Osteocyte (in vitro differentiated cells): ENCODE results near the gene CDK9. TPM values are rescaled to one million over a fixed set of nuclear protein-coding genes. Genes with fewer than 3 reads are reported as not detected.

ENCODE experiments used
- DNase-seq: peaks from one replicate; pipeline ENCODE4 v3.0.0; 2021; ENCODE audit warnings: mixed read lengths; ENCODE audit not compliant: unreplicated experiment; ENCODE audit errors: extremely low spot score
- H3K27ac Mint-ChIP-seq: one replicate; pipeline ENCODE4 v1.8.0; 2021; ENCODE audit warnings: mild to moderate bottlenecking, mixed read lengths; ENCODE audit not compliant: unreplicated experiment
- H3K27me3 Mint-ChIP-seq: one replicate; pipeline ENCODE4 v1.8.0; 2021; ENCODE audit warnings: mixed read lengths; ENCODE audit not compliant: unreplicated experiment
- H3K36me3 Mint-ChIP-seq: one replicate; pipeline ENCODE4 v1.8.0; 2021; ENCODE audit warnings: mixed read lengths; ENCODE audit not compliant: unreplicated experiment
- H3K4me1 Mint-ChIP-seq: one replicate; pipeline ENCODE4 v1.8.0; 2021; ENCODE audit warnings: mixed read lengths; ENCODE audit not compliant: unreplicated experiment
- H3K4me3 Mint-ChIP-seq: one replicate; pipeline ENCODE4 v1.8.0; 2021; ENCODE audit warnings: mild to moderate bottlenecking, moderate library complexity, mixed read lengths; ENCODE audit not compliant: unreplicated experiment
- H3K9me3 Mint-ChIP-seq: one replicate; pipeline ENCODE4 v1.8.0; 2021; ENCODE audit warnings: mixed read lengths; ENCODE audit not compliant: unreplicated experiment
- total RNA-seq: library from RNA; stranded (reverse); gene quantifications from 2 replicates; pipeline ENCODE4 v1.2.1, GENCODE V29; 2021
- TF ChIP-seq, protein P1 (sequence below): fragments of 200-600 bp; sonication (generic); IDR thresholded peaks from 2 replicates; pipeline ENCODE4 v1.5.0; 2021; ENCODE audit warnings: antibody characterized with exemption, mild to moderate bottlenecking, moderate library complexity

The CDK9 gene
- total RNA-seq, 1 donor from 2014 or later: 78.5 TPM

DNA sequence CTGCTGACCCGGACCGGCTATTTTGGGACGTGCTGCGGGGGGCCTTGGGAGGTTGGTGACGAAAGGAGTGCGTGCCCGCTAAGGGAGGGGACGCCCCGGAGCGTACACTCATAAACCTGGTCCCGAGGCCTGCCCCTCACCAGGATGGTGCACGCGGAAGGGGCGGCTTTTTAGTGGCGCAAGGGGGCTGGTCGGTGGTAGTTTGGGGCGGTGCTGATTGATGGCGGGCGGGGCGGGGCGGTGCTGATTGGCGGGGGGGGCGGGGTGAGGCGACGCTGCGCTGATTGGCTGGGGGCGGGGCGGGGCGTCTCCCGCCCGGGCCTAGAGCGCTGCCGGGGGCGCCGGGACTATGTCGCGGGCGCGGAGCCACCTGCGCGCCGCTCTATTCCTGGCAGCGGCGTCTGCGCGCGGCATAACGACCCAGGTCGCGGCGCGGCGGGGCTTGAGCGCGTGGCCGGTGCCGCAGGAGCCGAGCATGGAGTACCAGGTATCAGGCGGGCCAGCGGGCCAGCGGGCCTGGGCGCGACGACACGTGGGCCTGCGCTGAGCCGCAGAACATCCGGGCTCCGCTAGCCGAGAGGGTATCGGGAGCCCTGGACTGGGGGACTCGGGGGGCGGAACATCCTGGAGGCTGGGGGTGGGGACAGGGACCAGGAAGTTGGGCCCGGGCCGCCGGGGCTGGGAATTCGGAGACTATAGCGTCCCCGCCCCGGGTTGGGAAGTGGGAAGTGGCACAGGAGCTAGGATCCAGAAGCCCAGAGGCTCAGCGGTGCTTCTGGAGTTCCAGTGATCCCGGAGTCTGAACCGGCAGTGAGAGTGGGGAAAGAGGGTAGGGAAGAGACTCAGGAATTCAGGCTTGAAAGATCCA lies 17.0 kb downstream of the CDK9 start, which contains the start of gene FPGS:
FPGS (plus strand) TSS at position 307 of the 868 bp plus-strand sequence; CDS start at position 350, 43 bp downstream.
- peak; percentile 93 for DNase-seq
- Mint-ChIP-seq H3K4me3 (peak within 1 kb of the TSS; percentile 93), H3K27ac (peak within 1 kb of the TSS; percentile 96), H3K27me3 (no peaks in the 10 kb centered on the region), H3K4me1 (peaks cover 28% of the 10 kb centered on the region), H3K36me3 (peaks cover 9% of the 10 kb centered on the region), H3K9me3 (no peaks in the 10 kb centered on the region)
- TF ChIP-seq, protein P1, sequence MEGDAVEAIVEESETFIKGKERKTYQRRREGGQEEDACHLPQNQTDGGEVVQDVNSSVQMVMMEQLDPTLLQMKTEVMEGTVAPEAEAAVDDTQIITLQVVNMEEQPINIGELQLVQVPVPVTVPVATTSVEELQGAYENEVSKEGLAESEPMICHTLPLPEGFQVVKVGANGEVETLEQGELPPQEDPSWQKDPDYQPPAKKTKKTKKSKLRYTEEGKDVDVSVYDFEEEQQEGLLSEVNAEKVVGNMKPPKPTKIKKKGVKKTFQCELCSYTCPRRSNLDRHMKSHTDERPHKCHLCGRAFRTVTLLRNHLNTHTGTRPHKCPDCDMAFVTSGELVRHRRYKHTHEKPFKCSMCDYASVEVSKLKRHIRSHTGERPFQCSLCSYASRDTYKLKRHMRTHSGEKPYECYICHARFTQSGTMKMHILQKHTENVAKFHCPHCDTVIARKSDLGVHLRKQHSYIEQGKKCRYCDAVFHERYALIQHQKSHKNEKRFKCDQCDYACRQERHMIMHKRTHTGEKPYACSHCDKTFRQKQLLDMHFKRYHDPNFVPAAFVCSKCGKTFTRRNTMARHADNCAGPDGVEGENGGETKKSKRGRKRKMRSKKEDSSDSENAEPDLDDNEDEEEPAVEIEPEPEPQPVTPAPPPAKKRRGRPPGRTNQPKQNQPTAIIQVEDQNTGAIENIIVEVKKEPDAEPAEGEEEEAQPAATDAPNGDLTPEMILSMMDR: no peak

DNA sequence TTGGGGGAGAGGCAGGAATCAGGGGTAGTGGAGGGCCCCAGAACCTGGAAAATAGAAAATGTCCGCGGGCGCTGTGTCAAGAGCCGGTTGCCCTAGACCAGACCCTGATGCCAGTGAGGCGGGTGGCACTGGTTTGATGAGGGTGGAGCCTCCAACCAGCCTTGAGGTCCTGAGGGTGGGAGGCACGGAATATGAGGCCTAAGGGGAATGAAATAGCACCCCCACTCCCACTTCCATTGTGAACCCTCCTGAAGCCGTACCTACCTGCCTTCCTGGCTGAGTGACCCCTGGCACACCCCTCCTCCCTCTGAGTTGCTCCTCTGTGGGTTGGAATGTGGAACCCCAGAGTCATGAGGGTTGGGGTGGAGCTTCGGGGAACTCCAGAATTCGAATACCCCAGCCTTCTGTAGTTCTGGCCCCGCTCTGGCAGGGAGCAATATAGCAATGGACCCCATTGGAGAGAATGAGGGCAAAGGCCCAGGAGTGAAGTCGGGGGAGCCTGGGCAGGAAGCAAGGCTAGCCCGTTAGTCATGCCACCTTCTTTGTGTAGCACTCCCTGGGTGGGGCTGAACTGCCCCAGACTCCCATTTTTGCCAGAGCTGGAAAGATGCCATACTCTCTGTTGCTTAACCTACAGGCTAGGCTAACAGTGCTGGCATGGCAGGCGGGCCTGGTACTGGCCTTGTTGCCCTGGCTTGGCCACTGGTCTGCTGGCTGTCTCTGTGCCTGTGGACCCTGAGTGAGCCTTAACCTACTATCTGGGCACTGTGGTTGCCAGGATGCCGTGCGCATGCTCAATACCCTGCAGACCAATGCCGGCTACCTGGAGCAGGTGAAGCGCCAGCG lies 17.9 kb downstream of the CDK9 start:
- Mint-ChIP-seq H3K4me3 (peak overlapping the region; percentile 93), H3K36me3 (peaks cover 11% of the 10 kb centered on the region), H3K27me3 (no peaks in the 10 kb centered on the region), H3K4me1 (peaks cover 28% of the 10 kb centered on the region), H3K27ac (peak overlapping the region; percentile 96), H3K9me3 (no peaks in the 10 kb centered on the region)
- no peak for DNase-seq
- TF ChIP-seq, protein P1: no peak

DNA sequence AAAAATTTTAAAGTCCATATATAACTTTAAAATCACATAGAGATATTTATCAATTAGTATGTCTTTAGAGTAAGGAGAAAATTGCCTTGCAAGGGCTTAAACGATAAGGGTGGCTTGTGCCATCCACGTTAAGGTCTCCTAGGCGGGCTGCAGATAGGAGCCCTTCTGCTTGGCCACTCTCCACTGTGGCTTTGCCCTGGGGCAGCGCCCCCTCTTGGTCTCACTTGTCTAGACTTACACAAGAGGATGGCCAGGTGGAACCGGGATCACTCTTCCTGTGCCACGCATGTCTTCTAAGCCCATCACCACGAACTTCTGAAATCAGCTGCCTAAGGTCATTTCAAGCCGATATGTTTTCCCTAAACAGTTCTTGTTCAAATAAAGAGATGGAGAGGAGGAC lies 19.8 kb downstream of the CDK9 start:
- peaks cover 13% of the 10 kb centered on the region for H3K36me3 Mint-ChIP-seq
- H3K27me3 Mint-ChIP-seq: no peaks in the 10 kb centered on the region
- peaks cover 28% of the 10 kb centered on the region for H3K4me1 Mint-ChIP-seq
- no peaks in the 10 kb centered on the region for H3K9me3 Mint-ChIP-seq
- TF ChIP-seq, protein P1: peak; percentile 49
- H3K4me3 Mint-ChIP-seq: no peak overlapping the region
- no peak overlapping the region for H3K27ac Mint-ChIP-seq
- no peak for DNase-seq

DNA sequence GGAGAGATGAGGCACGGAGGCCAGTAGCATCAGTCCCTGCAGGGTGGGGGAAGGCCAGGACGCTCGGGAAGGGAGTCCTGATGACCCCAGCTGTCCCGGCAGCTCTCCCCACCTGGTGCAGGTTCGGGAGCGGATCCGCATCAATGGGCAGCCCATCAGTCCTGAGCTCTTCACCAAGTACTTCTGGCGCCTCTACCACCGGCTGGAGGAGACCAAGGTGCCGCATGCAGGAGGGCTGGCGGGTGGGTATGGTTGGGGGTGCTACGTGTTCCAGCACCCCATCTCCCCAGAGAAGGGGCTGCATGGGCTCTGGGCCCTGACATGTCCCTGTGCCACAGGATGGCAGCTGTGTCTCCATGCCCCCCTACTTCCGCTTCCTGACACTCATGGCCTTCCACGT lies 21.0 kb downstream of the CDK9 start:
- TF ChIP-seq, protein P1: no peak
- no peaks in the 10 kb centered on the region for H3K9me3 Mint-ChIP-seq
- no peak overlapping the region for H3K4me3 Mint-ChIP-seq
- H3K27me3 Mint-ChIP-seq: no peaks in the 10 kb centered on the region
- H3K27ac Mint-ChIP-seq: no peak overlapping the region
- DNase-seq: no peak
- peaks cover 13% of the 10 kb centered on the region for H3K36me3 Mint-ChIP-seq
- peaks cover 25% of the 10 kb centered on the region for H3K4me1 Mint-ChIP-seq
